Hippocampal formation (tissue), 2 donors: ENCODE results near the gene RGSL1.
"Not testable (repeated sequence)": the region's sequence is repeated elsewhere in the genome, so short reads cannot be mapped to it uniquely, and the experiment has no call there.

Experiments used
- DNase-seq, 2 donors: peaks; one replicate each; lab custom pipeline; 2025; lab: John Stamatoyannopoulos, UW

RGSL1 gene

GRCh38 chr1:182446033-182446669 is 3.8 kb upstream of the RGSL1 start:
- peak in 1 of 2 donors; percentile 3 for DNase-seq

- not testable (repeated sequence) for DNase-seq
Observed at GRCh38 chr1:182447124-182447523, 2.8 kb upstream of the RGSL1 start.

GRCh38 chr1:182447660-182448059 is 2.3 kb upstream of the RGSL1 start:
- no peak for DNase-seq

- DNase-seq, result no peak
Observed at GRCh38 chr1:182453631-182454030, 3.7 kb downstream of the RGSL1 start.

- no peak for DNase-seq
Observed at GRCh38 chr1:182457844-182458243, 7.9 kb downstream of the RGSL1 start.

- DNase-seq, result no peak
Observed at GRCh38 chr1:182459949-182460348, 10.0 kb downstream of the RGSL1 start.

- DNase-seq, result no peak
Observed at GRCh38 chr1:182460550-182460951, 10.6 kb downstream of the RGSL1 start.

GRCh38 chr1:182473556-182473955 is 23.6 kb downstream of the RGSL1 start:
- DNase-seq, result no peak

GRCh38 chr1:182476625-182477024 is 26.7 kb downstream of the RGSL1 start:
- DNase-seq, result no peak

- DNase-seq, result no peak
Observed at GRCh38 chr1:182478238-182478637, 28.3 kb downstream of the RGSL1 start.

GRCh38 chr1:182484067-182484466 is 34.1 kb downstream of the RGSL1 start:
- DNase-seq, result no peak

GRCh38 chr1:182484531-182485257 is 34.7 kb downstream of the RGSL1 start:
- no peak for DNase-seq

- DNase-seq, result no peak
Observed at GRCh38 chr1:182485861-182486260, 35.9 kb downstream of the RGSL1 start.

- DNase-seq, result no peak
Observed at GRCh38 chr1:182488803-182489202, 38.9 kb downstream of the RGSL1 start.

- DNase-seq, result no peak
Observed at GRCh38 chr1:182493063-182493462, 43.1 kb downstream of the RGSL1 start.

GRCh38 chr1:182495002-182495401 is 45.1 kb downstream of the RGSL1 start:
- DNase-seq, result no peak

- no peak for DNase-seq
Observed at GRCh38 chr1:182495693-182496092, 45.7 kb downstream of the RGSL1 start.

GRCh38 chr1:182507685-182508084 is 57.7 kb downstream of the RGSL1 start:
- no peak for DNase-seq

- DNase-seq, result no peak
Observed at GRCh38 chr1:182515556-182515955, 65.6 kb downstream of the RGSL1 start.

- DNase-seq, result no peak
Observed at GRCh38 chr1:182520736-182521135, 70.8 kb downstream of the RGSL1 start.

- no peak for DNase-seq
Observed at GRCh38 chr1:182525342-182525741, 75.4 kb downstream of the RGSL1 start.

- no peak for DNase-seq
Observed at GRCh38 chr1:182527680-182528079, 77.7 kb downstream of the RGSL1 start.

GRCh38 chr1:182528206-182528605 is 78.3 kb downstream of the RGSL1 start:
- not testable (repeated sequence) for DNase-seq

- no peak for DNase-seq
Observed at GRCh38 chr1:182533896-182534295, 84.0 kb downstream of the RGSL1 start.
